Sigmoid colon (tissue), 4 donors: Measurements from ENCODE around the gene CYB561.

Experiments
- CTCF ChIP-seq, 4 experiments: fragments of 450-650 bp in 3 of 4; fragments of 200-600 bp in 1 of 4; IDR thresholded peaks; one replicate each; pipeline ENCODE4 v1.5.1; 2016 to 2019; ENCODE audit warnings: antibody characterized with exemption in 4 of 4, mild to moderate bottlenecking in 3 of 4, moderate library complexity in 2 of 4
- EP300 ChIP-seq, 4 donors: sonication (generic); formaldehyde crosslinking; IDR thresholded peaks; one replicate each; pipeline ENCODE4 v1.6.1; 2017; ENCODE audit warnings: antibody characterized with exemption in 4 of 4
- POLR2A ChIP-seq, 2 donors: fragments of 450-650 bp; IDR thresholded peaks; one replicate each; pipeline ENCODE4 v1.6.1; 2016; ENCODE audit warnings: antibody characterized with exemption in 2 of 2, mild to moderate bottlenecking in 2 of 2, moderate library complexity in 2 of 2

GRCh38 chr17:63458478-63458877, 12.4 kb upstream of the CYB561 start:
- TF ChIP-seq CTCF (IDR thresholded peaks at IDR 0.05) = no peak
- TF ChIP-seq EP300 (IDR thresholded peaks at IDR 0.05) = no peak
- TF ChIP-seq POLR2A (IDR thresholded peaks at IDR 0.05) = no peak
